ENCODE results near the gene HMCN1. TPM values are rescaled to one million over a fixed set of nuclear protein-coding genes. Genes with fewer than 3 reads are reported as not detected.

Gene HMCN1
- total RNA-seq, 1 donor from 2014 or later, result 22.2 TPM

GRCh38 chr1:186059752-186060151 lies 325.6 kb downstream of the HMCN1 start:
- H3K9me3 Mint-ChIP-seq (ENCODE audit: unreplicated experiment), result no peaks in the 10 kb centered on the region

GRCh38 chr1:186060226-186060625 lies 326.0 kb downstream of the HMCN1 start:
- no peak for TF ChIP-seq CTCF (IDR thresholded peaks at IDR 0.05; ENCODE audit: unreplicated experiment)
- Mint-ChIP-seq H3K4me3 (ENCODE audit: unreplicated experiment) (no peak overlapping the region), H3K27me3 (ENCODE audit: unreplicated experiment) (no peaks in the 10 kb centered on the region), H3K36me3 (ENCODE audit: low read depth, unreplicated experiment) (no peaks in the 10 kb centered on the region), H3K27ac (ENCODE audit: unreplicated experiment) (no peak overlapping the region), H3K4me1 (ENCODE audit: unreplicated experiment) (no peaks in the 10 kb centered on the region), H3K9me3 (ENCODE audit: unreplicated experiment) (no peaks in the 10 kb centered on the region)
- DNase-seq (ENCODE audit: low spot score), result no peak

More at GRCh38 chr1:186059752-186060151, 325.6 kb downstream of the HMCN1 start:
- TF ChIP-seq CTCF (IDR thresholded peaks at IDR 0.05; ENCODE audit: unreplicated experiment), result no peak
- Mint-ChIP-seq H3K4me1 (ENCODE audit: unreplicated experiment) (no peaks in the 10 kb centered on the region), H3K36me3 (ENCODE audit: low read depth, unreplicated experiment) (no peaks in the 10 kb centered on the region), H3K4me3 (ENCODE audit: unreplicated experiment) (no peak overlapping the region), H3K27me3 (ENCODE audit: unreplicated experiment) (no peaks in the 10 kb centered on the region), H3K27ac (ENCODE audit: unreplicated experiment) (no peak overlapping the region)
- DNase-seq (ENCODE audit: low spot score), result no peak

GRCh38 chr1:186063091-186063657 lies 329.0 kb downstream of the HMCN1 start:
- no peaks in the 10 kb centered on the region for H3K27me3 Mint-ChIP-seq (ENCODE audit: unreplicated experiment)
- H3K36me3 Mint-ChIP-seq (ENCODE audit: low read depth, unreplicated experiment), result no peaks in the 10 kb centered on the region
- no peaks in the 10 kb centered on the region for H3K9me3 Mint-ChIP-seq (ENCODE audit: unreplicated experiment)
- no peak overlapping the region for H3K27ac Mint-ChIP-seq (ENCODE audit: unreplicated experiment)
- no peaks in the 10 kb centered on the region for H3K4me1 Mint-ChIP-seq (ENCODE audit: unreplicated experiment)
- H3K4me3 Mint-ChIP-seq (ENCODE audit: unreplicated experiment), result no peak overlapping the region
- DNase-seq (ENCODE audit: low spot score), result no peak
- no peak for TF ChIP-seq CTCF (IDR thresholded peaks at IDR 0.05; ENCODE audit: unreplicated experiment)

- Mint-ChIP-seq H3K27me3 (ENCODE audit: unreplicated experiment) (peaks cover 2% of the 10 kb centered on the region), H3K9me3 (ENCODE audit: unreplicated experiment) (no peaks in the 10 kb centered on the region), H3K36me3 (ENCODE audit: low read depth, unreplicated experiment) (no peaks in the 10 kb centered on the region), H3K27ac (ENCODE audit: unreplicated experiment) (no peak overlapping the region), H3K4me3 (ENCODE audit: unreplicated experiment) (no peak overlapping the region), H3K4me1 (ENCODE audit: unreplicated experiment) (no peaks in the 10 kb centered on the region)
- TF ChIP-seq CTCF (IDR thresholded peaks at IDR 0.05; ENCODE audit: unreplicated experiment), result no peak
- DNase-seq (ENCODE audit: low spot score), result no peak
Measured at GRCh38 chr1:186066411-186066810, 332.2 kb downstream of the HMCN1 start.

- Mint-ChIP-seq H3K4me1 (ENCODE audit: unreplicated experiment) (no peaks in the 10 kb centered on the region), H3K9me3 (ENCODE audit: unreplicated experiment) (no peaks in the 10 kb centered on the region), H3K36me3 (ENCODE audit: low read depth, unreplicated experiment) (no peaks in the 10 kb centered on the region), H3K4me3 (ENCODE audit: unreplicated experiment) (no peak overlapping the region), H3K27me3 (ENCODE audit: unreplicated experiment) (peaks cover 2% of the 10 kb centered on the region), H3K27ac (ENCODE audit: unreplicated experiment) (no peak overlapping the region)
- TF ChIP-seq CTCF (IDR thresholded peaks at IDR 0.05; ENCODE audit: unreplicated experiment), result no peak
- no peak for DNase-seq (ENCODE audit: low spot score)
Measured at GRCh38 chr1:186073697-186074096, 339.5 kb downstream of the HMCN1 start.

Data from endothelial cell (in vitro differentiated cells).